A673 (cell line): ENCODE measurements around the gene CREB3L1.

ENCODE experiments used
- CTCF ChIP-seq: fragments of 300-800, 200-600 bp; sonication (generic); conservative IDR thresholded peaks from 2 replicates; pipeline ENCODE4 v1.5.1; 2017; ENCODE audit warnings: low read depth, mild to moderate bottlenecking, antibody characterized with exemption, low read length, moderate library complexity, mixed read lengths
- EZH2 ChIP-seq: fragments of 200-600 bp; sonication (generic); IDR thresholded peaks from 2 replicates; pipeline ENCODE4 v1.6.1; 2017; ENCODE audit warnings: borderline replicate concordance, low read depth, mild to moderate bottlenecking, mixed read lengths, antibody characterized with exemption, low read length; ENCODE audit not compliant: poor library complexity, severe bottlenecking

- peak; percentile 74 for TF ChIP-seq CTCF
- TF ChIP-seq EZH2, result no peak
These were observed 69.6 kb downstream of the CREB3L1 start, which contains the start of gene DGKZ for GRCh38 chr11:46346886-46347636.
